ENCODE data around the gene CNNM4.

Gene CNNM4

DNA sequence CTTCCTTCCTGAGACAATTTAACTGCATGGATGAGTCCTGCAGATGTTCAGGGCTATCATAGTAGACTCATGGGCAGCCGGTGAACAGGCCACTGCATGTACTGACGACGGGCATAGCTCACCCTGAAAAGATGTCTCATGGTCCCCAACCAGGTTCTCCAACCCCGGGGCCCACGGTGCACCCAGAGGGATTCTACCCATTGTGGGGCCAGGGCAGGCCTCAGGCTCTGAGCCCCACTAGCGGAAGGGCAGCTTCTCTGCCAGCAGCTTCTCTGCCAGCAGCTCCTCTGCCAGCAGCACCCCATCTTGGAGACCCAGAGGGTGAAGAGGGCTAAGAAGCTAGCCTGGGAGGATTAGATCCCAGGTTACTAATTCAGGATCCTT, 3.2 kb upstream of the CNNM4 start:
- DNase-seq (ENCODE audit: insufficient read length, low spot score) (no peak), FAIRE-seq (no peak)

GRCh38 chr2:96758987-96759386, 1.7 kb upstream of the CNNM4 start:
- no peak for DNase-seq (ENCODE audit: insufficient read length, low spot score)
- FAIRE-seq, result no peak

GRCh38 chr2:96759548-96759947, 1.2 kb upstream of the CNNM4 start:
- FAIRE-seq (peak; percentile 40), DNase-seq (ENCODE audit: insufficient read length, low spot score) (no peak)

DNA sequence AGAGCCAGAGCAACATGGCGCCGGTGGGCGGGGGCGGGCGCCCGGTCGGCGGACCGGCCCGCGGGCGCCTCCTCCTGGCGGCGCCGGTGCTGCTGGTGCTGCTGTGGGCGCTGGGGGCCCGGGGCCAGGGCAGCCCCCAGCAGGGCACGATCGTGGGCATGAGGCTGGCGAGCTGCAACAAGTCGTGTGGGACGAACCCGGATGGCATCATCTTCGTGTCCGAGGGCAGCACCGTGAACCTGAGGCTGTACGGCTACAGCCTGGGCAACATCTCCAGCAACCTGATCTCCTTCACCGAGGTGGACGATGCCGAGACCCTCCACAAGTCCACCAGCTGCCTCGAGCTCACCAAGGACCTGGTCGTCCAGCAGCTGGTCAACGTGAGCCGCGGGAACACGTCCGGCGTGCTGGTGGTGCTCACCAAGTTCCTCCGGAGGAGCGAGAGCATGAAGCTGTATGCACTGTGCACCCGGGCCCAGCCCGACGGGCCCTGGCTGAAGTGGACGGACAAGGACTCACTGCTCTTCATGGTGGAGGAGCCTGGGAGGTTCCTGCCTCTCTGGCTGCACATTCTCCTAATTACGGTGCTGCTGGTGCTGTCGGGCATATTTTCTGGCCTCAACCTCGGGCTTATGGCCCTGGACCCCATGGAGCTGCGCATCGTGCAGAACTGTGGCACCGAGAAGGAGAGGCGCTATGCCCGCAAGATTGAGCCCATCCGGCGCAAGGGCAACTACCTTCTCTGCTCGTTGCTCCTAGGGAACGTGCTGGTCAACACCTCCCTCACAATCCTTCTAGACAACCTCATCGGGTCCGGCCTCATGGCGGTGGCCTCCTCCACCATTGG, 507 bp downstream of the CNNM4 start:
- DNase-seq (ENCODE audit: insufficient read length, low spot score), result no peak

GRCh38 chr2:96762529-96763311, 2.0 kb downstream of the CNNM4 start:
- FAIRE-seq, result peak; percentile 16
- no peak for DNase-seq (ENCODE audit: insufficient read length, low spot score)

More for the DNA sequence above, 507 bp downstream of the CNNM4 start:
- peak; percentile 60 for FAIRE-seq

DNA sequence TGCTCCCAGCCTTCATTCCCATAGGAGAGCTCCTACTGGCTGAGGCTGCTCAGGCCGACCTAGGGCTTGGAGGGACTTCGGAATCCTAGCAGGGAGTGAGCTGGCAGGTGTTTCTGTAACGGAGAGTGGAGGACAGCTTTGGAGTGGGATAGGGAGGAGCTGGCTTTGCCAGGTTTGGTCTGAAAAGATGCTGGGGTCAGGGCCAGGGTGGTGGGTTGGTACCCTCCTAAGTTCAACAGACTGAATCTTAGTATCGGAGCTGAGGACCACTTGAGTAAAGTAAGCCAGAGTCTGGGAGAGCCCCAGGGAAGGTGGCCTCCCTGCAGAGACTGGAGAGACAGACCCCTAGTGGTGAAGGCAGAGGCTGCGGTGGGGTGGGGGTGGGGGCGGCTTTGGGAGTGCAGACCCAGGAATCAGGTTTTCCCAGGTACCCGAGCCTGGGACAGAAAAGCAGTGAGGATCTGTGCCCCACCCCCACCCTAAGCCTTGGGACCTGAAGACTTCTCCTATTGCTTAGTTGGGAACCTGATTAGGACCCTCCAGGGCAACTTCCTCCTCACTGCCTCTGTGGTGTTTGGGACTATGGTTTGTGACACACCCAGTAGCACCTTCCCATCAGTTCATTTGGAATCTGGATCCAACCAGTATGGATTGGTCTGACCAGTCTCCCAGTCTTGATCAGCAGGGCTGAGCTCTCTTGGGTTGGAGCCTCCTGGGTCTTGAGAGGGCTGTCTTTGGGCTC, 3.0 kb downstream of the CNNM4 start:
- no peak for FAIRE-seq

GRCh38 chr2:96764253-96764637, 3.5 kb downstream of the CNNM4 start:
- DNase-seq (ENCODE audit: insufficient read length, low spot score) (no peak), FAIRE-seq (no peak)

More for the DNA sequence above, 3.0 kb downstream of the CNNM4 start:
- peak; percentile 85 for DNase-seq (ENCODE audit: insufficient read length, low spot score)

DNA sequence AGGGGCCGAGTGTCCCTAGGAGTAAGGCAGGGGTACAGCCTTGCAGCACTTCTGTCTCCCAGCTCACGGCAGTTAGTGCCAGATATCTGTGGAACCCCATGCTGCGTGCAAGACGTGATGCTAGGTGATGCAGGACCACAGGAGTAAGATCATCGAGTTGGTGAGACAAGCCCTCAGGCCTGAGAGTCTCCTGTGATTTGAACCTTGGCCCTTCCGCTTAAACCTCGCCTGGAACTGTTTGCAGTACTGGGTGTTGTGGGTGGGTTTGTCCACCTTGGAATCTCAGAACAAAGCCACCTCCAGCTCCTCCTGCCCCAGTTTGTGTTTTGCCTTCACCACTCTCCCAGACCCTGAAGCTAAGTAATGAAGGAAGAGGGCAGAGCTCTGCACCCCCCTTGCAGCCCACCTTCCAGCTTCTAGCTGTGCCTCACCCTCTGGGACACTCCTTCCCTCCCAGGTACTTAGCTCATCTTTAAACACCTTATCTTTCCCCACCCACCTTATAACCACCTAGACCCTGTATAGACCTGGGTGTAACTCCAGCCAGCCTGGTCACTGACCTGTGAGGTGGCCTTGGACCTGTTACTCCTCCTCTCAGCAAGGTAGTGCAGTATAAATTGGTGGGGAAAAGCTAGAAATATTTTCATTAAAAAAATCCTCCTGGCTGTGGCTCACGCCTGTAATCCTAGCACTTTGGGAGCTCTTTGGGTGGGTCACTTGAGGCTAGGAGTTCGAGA, 6.6 kb downstream of the CNNM4 start:
- FAIRE-seq (no peak), DNase-seq (ENCODE audit: insufficient read length, low spot score) (no peak)

- DNase-seq (ENCODE audit: insufficient read length, low spot score) (no peak), FAIRE-seq (peak; percentile 33)
Observed at GRCh38 chr2:96768083-96768561, 7.4 kb downstream of the CNNM4 start.

DNA sequence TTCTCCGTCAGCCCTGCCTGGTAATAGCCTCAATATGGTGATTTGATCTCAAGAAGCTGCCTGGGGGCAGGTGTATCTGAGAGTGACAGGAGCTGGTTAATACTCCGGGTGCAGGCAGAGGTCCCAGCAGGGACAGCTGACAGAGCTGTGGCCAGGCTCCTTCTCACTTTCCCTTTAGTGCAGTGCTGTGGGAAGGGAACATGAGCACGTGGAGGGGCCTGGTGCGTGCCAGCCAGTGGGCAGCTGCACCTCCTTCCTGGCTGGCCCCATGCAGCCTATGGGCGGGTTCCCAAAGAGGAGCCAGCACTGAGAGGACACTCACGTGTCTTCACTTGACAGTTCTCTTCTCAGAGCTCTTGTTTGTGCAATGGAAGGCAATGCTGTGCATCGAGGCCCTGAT, 9.1 kb downstream of the CNNM4 start:
- DNase-seq (ENCODE audit: insufficient read length, low spot score) (no peak), FAIRE-seq (peak; percentile 44)

DNA sequence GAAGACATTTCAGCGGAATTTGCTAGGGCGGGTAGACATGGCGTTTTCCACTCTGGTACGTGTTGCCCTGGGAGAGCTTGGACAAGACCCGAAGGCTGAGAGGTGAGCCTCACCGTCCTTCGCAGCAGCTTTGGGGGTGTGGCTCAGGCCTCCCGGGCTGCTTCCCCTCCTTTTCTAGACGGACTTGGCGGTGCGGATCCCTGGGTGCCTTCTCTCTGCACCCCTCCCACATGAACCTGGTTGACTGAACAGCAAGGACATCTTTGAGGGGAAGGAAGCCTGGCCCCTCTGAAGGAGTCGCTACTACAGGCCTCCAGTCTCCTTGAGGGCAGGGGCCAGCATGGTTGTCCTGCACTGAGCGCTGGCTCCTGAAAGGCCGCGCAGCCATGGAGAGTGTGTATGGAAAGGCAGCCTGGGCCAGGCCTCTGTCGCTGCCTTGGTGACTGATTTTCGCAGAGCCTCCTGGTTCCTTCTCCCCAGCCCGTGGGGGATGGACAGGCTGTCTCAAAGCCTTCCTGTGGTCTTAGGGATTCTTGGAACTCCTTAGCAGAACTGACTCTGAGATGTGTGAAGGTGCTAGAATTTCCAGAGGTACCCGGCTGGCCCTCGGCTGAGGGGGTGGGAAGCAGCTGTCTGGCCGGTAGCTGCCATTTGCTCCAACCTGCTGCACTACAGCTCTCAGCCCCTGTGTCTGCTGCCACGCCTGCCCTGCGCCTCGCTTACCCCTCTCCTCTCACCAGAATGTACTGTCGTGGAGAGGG, 9.9 kb downstream of the CNNM4 start:
- no peak for DNase-seq (ENCODE audit: insufficient read length, low spot score)
- peak; percentile 65 for FAIRE-seq

- FAIRE-seq, result no peak
- DNase-seq (ENCODE audit: insufficient read length, low spot score), result no peak
Observed at GRCh38 chr2:96771796-96772618, 11.3 kb downstream of the CNNM4 start.

GRCh38 chr2:96772903-96773671, 12.4 kb downstream of the CNNM4 start:
- FAIRE-seq, result peak; percentile 96
- no peak for DNase-seq (ENCODE audit: insufficient read length, low spot score)

- DNase-seq (ENCODE audit: insufficient read length, low spot score), result no peak
- peak; percentile 54 for FAIRE-seq
Observed at GRCh38 chr2:96773922-96774321, 13.2 kb downstream of the CNNM4 start.

GRCh38 chr2:96775160-96775559, 14.5 kb downstream of the CNNM4 start:
- FAIRE-seq (peak; percentile 55), DNase-seq (ENCODE audit: insufficient read length, low spot score) (no peak)

- DNase-seq (ENCODE audit: insufficient read length, low spot score) (no peak), FAIRE-seq (no peak)
Observed at GRCh38 chr2:96783388-96783787, 22.7 kb downstream of the CNNM4 start.

- DNase-seq (ENCODE audit: insufficient read length, low spot score) (no peak), FAIRE-seq (no peak)
Observed at GRCh38 chr2:96787411-96787810, 26.7 kb downstream of the CNNM4 start.

Data from HTR-8/SVneo (cell line).